H9 (cell line): ENCODE measurements around the gene RGS6. TPM values are rescaled to one million over a fixed set of nuclear protein-coding genes. Genes with fewer than 3 reads are reported as not detected.

Source experiments
- DNase-seq: peaks from one replicate; pipeline ENCODE4 v3.0.0-alpha.2; 2017
- H2AFZ ChIP-seq: one replicate; pipeline ENCODE4 v1.6.1; 2013; ENCODE audit warnings: mild to moderate bottlenecking, low read length, control low read depth, moderate library complexity
- H2AK5ac ChIP-seq: 2 replicates; pipeline ENCODE4 v1.6.1; 2013; ENCODE audit warnings: low read length, control low read depth, mixed read lengths; ENCODE audit not compliant: insufficient read length
- H2BK120ac ChIP-seq: one replicate; pipeline ENCODE4 v1.6.1; 2013; ENCODE audit warnings: low read depth, mild to moderate bottlenecking, low read length, control low read depth, inconsistent platforms; ENCODE audit not compliant: poor library complexity, severe bottlenecking
- H2BK12ac ChIP-seq: 2 replicates; pipeline ENCODE4 v1.6.1; 2013; ENCODE audit warnings: low read length, control low read depth, mixed read lengths, low read depth; ENCODE audit not compliant: insufficient read length
- H2BK15ac ChIP-seq: 2 replicates; pipeline ENCODE4 v1.6.1; 2013; ENCODE audit warnings: low read depth, low read length, control low read depth
- H2BK20ac ChIP-seq: one replicate; pipeline ENCODE4 v1.6.1; 2013; ENCODE audit warnings: low read depth, mild to moderate bottlenecking, low read length, control low read depth, inconsistent platforms; ENCODE audit not compliant: poor library complexity, severe bottlenecking
- H2BK5ac ChIP-seq: 2 replicates; pipeline ENCODE4 v1.6.1; 2013; ENCODE audit warnings: low read length, control low read depth, mixed read lengths; ENCODE audit not compliant: insufficient read length
- H3K14ac ChIP-seq: 2 replicates; pipeline ENCODE4 v1.6.1; 2013; ENCODE audit warnings: low read length, control low read depth; ENCODE audit not compliant: insufficient read depth
- H3K18ac ChIP-seq: 2 replicates; pipeline ENCODE4 v1.6.1; 2013; ENCODE audit warnings: low read depth, mild to moderate bottlenecking, mixed read lengths, low read length, control low read depth; ENCODE audit not compliant: insufficient read length
- H3K23ac ChIP-seq: 2 replicates; pipeline ENCODE4 v1.6.1; 2013; ENCODE audit warnings: low read length, control low read depth, mixed read lengths, low read depth; ENCODE audit not compliant: insufficient read length
- H3K23me2 ChIP-seq: 2 replicates; pipeline ENCODE4 v1.6.1; 2013; ENCODE audit warnings: low read depth, mild to moderate bottlenecking, mixed read lengths, low read length, control low read depth; ENCODE audit not compliant: insufficient read length, poor library complexity, severe bottlenecking
- H3K27ac ChIP-seq: 2 replicates; pipeline ENCODE4 v1.5.1; 2013; ENCODE audit warnings: low read length, control low read depth, mixed read lengths, low read depth; ENCODE audit not compliant: insufficient read length
- H3K27me3 ChIP-seq: 2 replicates; pipeline ENCODE4 v1.6.1; 2013; ENCODE audit warnings: low read length, control low read depth, inconsistent platforms; ENCODE audit not compliant: insufficient read depth
- H3K4ac ChIP-seq: 2 replicates; pipeline ENCODE4 v1.6.1; 2013; ENCODE audit warnings: low read depth, mild to moderate bottlenecking, control low read depth, inconsistent platforms, low read length, moderate library complexity
- H3K4me1 ChIP-seq: 2 replicates; pipeline ENCODE4 v1.6.1; 2013; ENCODE audit warnings: low read length, control low read depth, inconsistent platforms; ENCODE audit not compliant: insufficient read depth
- H3K4me2 ChIP-seq: 2 replicates; pipeline ENCODE4 v1.6.1; 2013; ENCODE audit warnings: low read length, control low read depth, mixed read lengths; ENCODE audit not compliant: insufficient read length, insufficient read depth
- H3K56ac ChIP-seq: 2 replicates; pipeline ENCODE4 v1.6.1; 2013; ENCODE audit warnings: low read depth, mild to moderate bottlenecking, mixed read lengths, low read length, control low read depth; ENCODE audit not compliant: insufficient read length
- H3K79me1 ChIP-seq: 2 replicates; pipeline ENCODE4 v1.6.1; 2013; ENCODE audit warnings: low read depth, mild to moderate bottlenecking, moderate library complexity, low read length, control low read depth, inconsistent platforms; ENCODE audit not compliant: insufficient read depth, poor library complexity, severe bottlenecking
- H3K79me2 ChIP-seq: 2 replicates; pipeline ENCODE4 v1.6.1; 2013; ENCODE audit warnings: low read length, control low read depth, inconsistent platforms; ENCODE audit not compliant: insufficient read depth
- H3K9ac ChIP-seq: 2 replicates; pipeline ENCODE4 v1.6.1; 2013; ENCODE audit warnings: low read length, control low read depth, mixed read lengths; ENCODE audit not compliant: insufficient read length; ENCODE audit errors: extremely low read depth
- H3K9me3 ChIP-seq: one replicate; pipeline ENCODE4 v1.6.1; 2013; ENCODE audit warnings: low read depth, low read length, inconsistent platforms; ENCODE audit not compliant: control insufficient read depth
- H3T11ph ChIP-seq: one replicate; pipeline ENCODE4 v1.6.1; 2013; ENCODE audit warnings: mild to moderate bottlenecking, low read length, control low read depth, inconsistent platforms
- H4K20me1 ChIP-seq: one replicate; pipeline ENCODE4 v1.6.1; 2013; ENCODE audit not compliant: control insufficient read depth, insufficient read length, insufficient read depth
- H4K5ac ChIP-seq: 2 replicates; pipeline ENCODE4 v1.6.1; 2013; ENCODE audit warnings: low read depth, mild to moderate bottlenecking, mixed read lengths, low read length, control low read depth; ENCODE audit not compliant: insufficient read length
- H4K8ac ChIP-seq: replicated peaks from 2 replicates; pipeline ENCODE4 v1.6.1; 2013; ENCODE audit warnings: low read length, control low read depth, mixed read lengths, low read depth; ENCODE audit not compliant: insufficient read length
- H4K91ac ChIP-seq: 2 replicates; pipeline ENCODE4 v1.6.1; 2013; ENCODE audit warnings: low read depth, mild to moderate bottlenecking, moderate library complexity, mixed read lengths, low read length, control low read depth; ENCODE audit not compliant: insufficient read length
- H3K27ac Mint-ChIP-seq, 3 experiments: 2 replicates in 2 of 3; 3 replicates in 1 of 3; pipeline ENCODE4 v1.8.0; 2020 to 2021; ENCODE audit warnings: mixed read lengths in 3 of 3, mild to moderate bottlenecking in 1 of 3, moderate library complexity in 1 of 3
- H3K27me3 Mint-ChIP-seq: 2 replicates; pipeline ENCODE4 v1.8.0; 2021; ENCODE audit warnings: low read depth, mild to moderate bottlenecking, moderate library complexity, mixed read lengths
- H3K36me3 Mint-ChIP-seq, 3 experiments: 2 replicates in 2 of 3; 3 replicates in 1 of 3; pipeline ENCODE4 v1.8.0; 2020 to 2021; ENCODE audit warnings: low read depth in 3 of 3, mixed read lengths in 3 of 3; ENCODE audit not compliant: insufficient read depth in 1 of 3
- H3K4me1 Mint-ChIP-seq, 2 experiments: 2 replicates each; pipeline ENCODE4 v1.8.0; 2020; ENCODE audit warnings: mixed read lengths in 2 of 2
- H3K4me3 Mint-ChIP-seq, 2 experiments: 2 replicates in 1 of 2; 3 replicates in 1 of 2; pipeline ENCODE4 v1.8.0; 2020 to 2021; ENCODE audit warnings: mild to moderate bottlenecking in 2 of 2, mixed read lengths in 2 of 2, moderate library complexity in 1 of 2
- H3K9me3 Mint-ChIP-seq, 2 experiments: 2 replicates in 1 of 2; 3 replicates in 1 of 2; pipeline ENCODE4 v1.8.0; 2020; ENCODE audit warnings: mild to moderate bottlenecking in 2 of 2, mixed read lengths in 2 of 2, moderate library complexity in 1 of 2
- CTCF ChIP-seq: fragments of 200-600 bp; sonication (generic); conservative IDR thresholded peaks from 3 replicates; pipeline ENCODE4 v1.8.0; 2021; ENCODE audit warnings: antibody characterized with exemption, mild to moderate bottlenecking
- WGBS: extraction: QIAGEN DNeasy Blood & Tissue Kit; methylation state at CpG from one replicate; pipeline ENCODE4 v1.1.7; 2013; ENCODE audit warnings: missing lambda C conversion rate, low lambda C conversion rate, mixed read lengths; ENCODE audit not compliant: insufficient read length; ENCODE audit errors: extremely low coverage; 5-methylcytosine and 5-hydroxymethylcytosine counted together
- total RNA-seq: library from RNA; stranded (reverse); gene quantifications from 2 replicates; pipeline ENCODE4 v1.2.1, GENCODE V29; 2021

RGS6 gene
- total RNA-seq, 1 experiment from 2014 or later, result 3.0 TPM

GRCh38 chr14:71905031-71905430, 27.2 kb upstream of the RGS6 start:
- WGBS, result no CpG with 5 or more reads among the region's 4 CpGs
- Mint-ChIP-seq H3K36me3 (peaks cover 0 to 6% (median 4%) of the 10 kb centered on the region in 3 experiments; a peak in 1 of 7 replicates), H3K9me3 (no peaks in the 10 kb centered on the region; a peak in 2 of 5 replicates)

More at GRCh38 chr14:71905031-71905430, 27.2 kb upstream of the RGS6 start:
- Mint-ChIP-seq H3K4me1 (peaks cover 0 to 4% of the 10 kb centered on the region in 2 experiments; a peak in 2 of 4 replicates), H3K4me3 (no peak overlapping the region), H3K27me3 (no peaks in the 10 kb centered on the region), H3K27ac (no peak overlapping the region)
- Histone ChIP-seq H3K4ac (no peak overlapping the region), H3K9ac (no peak overlapping the region), H3K4me1 (peaks cover 2% of the 10 kb centered on the region; the same call in 1 of the 2 replicates), H4K20me1 (no peaks in the 10 kb centered on the region), H3K4me2 (no peak overlapping the region), H3K23ac (no peak overlapping the region), H2BK120ac (no peak overlapping the region), H3K14ac (no peak overlapping the region), H3K9me3 (no peaks in the 10 kb centered on the region), H2BK20ac (no peak overlapping the region), H3K23me2 (no peaks in the 10 kb centered on the region), H2AK5ac (no peak overlapping the region), H4K91ac (no peak overlapping the region), H3K18ac (no peak overlapping the region), H3K27me3 (no peaks in the 10 kb centered on the region), H3K27ac (no peak overlapping the region), H3K79me1 (no peaks in the 10 kb centered on the region), H3T11ph (no peak overlapping the region), H3K56ac (no peak overlapping the region), H2BK12ac (no peak overlapping the region), H2AFZ (no peak overlapping the region), H2BK15ac (no peak overlapping the region), H4K8ac (no peak overlapping the region), H4K5ac (no peak overlapping the region), H2BK5ac (no peak overlapping the region), H3K79me2 (no peaks in the 10 kb centered on the region)
- no peak for TF ChIP-seq CTCF
- DNase-seq, result no peak
